Liver (tissue), 9 donors: Measurements from ENCODE around the gene SBF2. TPM values are rescaled to one million over a fixed set of nuclear protein-coding genes. Genes with fewer than 3 reads are reported as not detected.

ENCODE experiments used
- DNase-seq: peaks from one replicate; pipeline ENCODE4 v3.0.0-alpha.2; 2017; ENCODE audit warnings: low spot score
- H3K27ac ChIP-seq, 2 donors: one replicate each; pipeline ENCODE4 v1.7.0; 2013; ENCODE audit warnings: inconsistent platforms in 2 of 2, low read length in 2 of 2, control low read depth in 1 of 2, low read depth in 1 of 2, mild to moderate bottlenecking in 1 of 2
- H3K27me3 ChIP-seq, 4 donors: one replicate each; pipeline versions ENCODE4 v1.6.1 to v1.7.0; 2013; ENCODE audit warnings: low read length in 3 of 4, inconsistent platforms in 1 of 4, mild to moderate bottlenecking in 1 of 4, moderate library complexity in 1 of 4; ENCODE audit not compliant: control insufficient read depth in 4 of 4, insufficient read depth in 4 of 4
- H3K36me3 ChIP-seq, 4 donors: one replicate each; pipeline versions ENCODE4 v1.6.1 to v1.7.0; 2013; ENCODE audit warnings: low read length in 3 of 4, mild to moderate bottlenecking in 3 of 4, low read depth in 1 of 4, moderate library complexity in 1 of 4; ENCODE audit not compliant: control insufficient read depth in 4 of 4, insufficient read depth in 3 of 4
- H3K4me1 ChIP-seq, 4 donors: one replicate each; pipeline versions ENCODE4 v1.6.1 to v1.7.0; 2013; ENCODE audit warnings: low read length in 3 of 4, mild to moderate bottlenecking in 3 of 4, moderate library complexity in 1 of 4; ENCODE audit not compliant: control insufficient read depth in 4 of 4, insufficient read depth in 4 of 4
- H3K4me3 ChIP-seq, 3 donors: one replicate each; pipeline versions ENCODE4 v1.6.1 to v1.7.0; 2013; ENCODE audit warnings: low read length in 3 of 3, control low read depth in 1 of 3, low read depth in 1 of 3, mild to moderate bottlenecking in 1 of 3
- H3K9ac ChIP-seq, 2 donors: one replicate each; pipeline ENCODE4 v1.7.0; 2013; ENCODE audit warnings: low read length in 2 of 2, mild to moderate bottlenecking in 2 of 2, moderate library complexity in 2 of 2, control low read depth in 1 of 2, low read depth in 1 of 2
- H3K9me3 ChIP-seq, 4 donors: one replicate each; pipeline versions ENCODE4 v1.6.1 to v1.7.0; 2013; ENCODE audit warnings: low read length in 3 of 4; ENCODE audit not compliant: control insufficient read depth in 4 of 4
- ATF3 ChIP-seq: IDR thresholded peaks from 2 replicates; pipeline ENCODE4 v1.6.1; 2016; ENCODE audit warnings: antibody characterized with exemption
- EGR1 ChIP-seq, 2 donors: IDR thresholded peaks; 2 replicates each; pipeline ENCODE4 v1.6.1; 2016 to 2018; ENCODE audit warnings: antibody characterized with exemption in 2 of 2, low read depth in 2 of 2
- FOXA1 ChIP-seq: IDR thresholded peaks from 2 replicates; pipeline ENCODE4 v1.6.1; 2016; ENCODE audit warnings: antibody characterized with exemption
- FOXA2 ChIP-seq: IDR thresholded peaks from 2 replicates; pipeline ENCODE4 v1.6.1; 2016; ENCODE audit warnings: antibody characterized with exemption
- GABPA ChIP-seq, 2 donors: IDR thresholded peaks in 1 of 2; conservative IDR thresholded peaks in 1 of 2; 2 replicates each; pipeline ENCODE4 v1.6.1; 2016; ENCODE audit warnings: antibody characterized with exemption in 2 of 2, mild to moderate bottlenecking in 1 of 2, moderate library complexity in 1 of 2
- NR2F2 ChIP-seq: IDR thresholded peaks from 2 replicates; pipeline ENCODE4 v1.6.1; 2016; ENCODE audit warnings: antibody characterized with exemption
- RAD21 ChIP-seq, 2 donors: IDR thresholded peaks; 2 replicates each; pipeline ENCODE4 v1.6.1; 2016; ENCODE audit warnings: antibody characterized with exemption in 2 of 2, mild to moderate bottlenecking in 2 of 2
- WGBS: extraction: QIAGEN DNeasy Blood & Tissue Kit; methylation state at CpG from one replicate; pipeline ENCODE4 v1.1.7; 2013; 5-methylcytosine and 5-hydroxymethylcytosine counted together
- polyA plus RNA-seq, 2 donors: library from polyadenylated mRNA; stranded (reverse) in 1 of 2; unstranded in 1 of 2; fragments of 200-250 nt in 1 of 2; fragments of >200 nt in 1 of 2; fragmentation: Nextera tagmentation in 1 of 2; extraction: Ambion mirVana in 1 of 2; gene quantifications; one replicate each; pipeline versions ENCODE4 v1.2.1 to v1.2.3, GENCODE V29; 2013 to 2015
- total RNA-seq, 2 donors: library from RNA; depleted of rRNA; stranded (reverse); fragments of >200 nt; gene quantifications; one replicate each; pipeline ENCODE4 v1.2.3, GENCODE V29; 2014
- TF ChIP-seq, protein P1 (sequence below): fragments of 150-350 bp; IDR thresholded peaks from 2 replicates; pipeline ENCODE4 v1.5.1; 2017; ENCODE audit warnings: improper control_type of control experiment, low read depth, low read length; ENCODE audit not compliant: missing input control
- TF ChIP-seq, protein P2 (sequence below): IDR thresholded peaks from 2 replicates; pipeline ENCODE4 v1.6.1; 2016; ENCODE audit warnings: antibody characterized with exemption
- TF ChIP-seq, protein P3 (sequence below): IDR thresholded peaks from 2 replicates; pipeline ENCODE4 v1.6.1; 2016; ENCODE audit warnings: antibody characterized with exemption
- donor health status: healthy.
- donor health status: healthy.
- donor health status: healthy.
- donor health status: healthy.
- donor health status: healthy.

The SBF2 gene
- total and polyA plus RNA-seq, 4 donors, result 7.5 to 31.3 (median 14.7) TPM

DNA sequence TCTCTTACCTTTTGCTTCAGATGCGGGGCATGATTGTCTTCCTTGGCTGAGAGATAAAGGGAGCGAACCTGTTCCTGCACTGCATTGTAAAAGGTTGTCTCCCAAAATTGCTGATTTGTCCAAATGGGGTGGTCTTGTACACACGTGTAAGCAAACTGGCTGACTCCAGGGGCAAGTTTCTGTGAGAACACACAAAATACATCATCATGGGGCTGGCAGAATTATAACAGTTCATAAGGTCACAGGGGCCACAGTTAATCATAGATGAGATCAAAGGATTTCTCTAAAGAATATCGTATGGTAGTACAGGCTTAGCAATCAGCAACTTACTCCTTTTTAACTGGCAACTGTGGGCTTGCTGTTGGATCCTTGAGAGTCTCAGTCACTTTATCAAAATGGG lies 435.8 kb downstream of the SBF2 start:
- TF ChIP-seq ATF3, result no peak
- TF ChIP-seq, protein P1, sequence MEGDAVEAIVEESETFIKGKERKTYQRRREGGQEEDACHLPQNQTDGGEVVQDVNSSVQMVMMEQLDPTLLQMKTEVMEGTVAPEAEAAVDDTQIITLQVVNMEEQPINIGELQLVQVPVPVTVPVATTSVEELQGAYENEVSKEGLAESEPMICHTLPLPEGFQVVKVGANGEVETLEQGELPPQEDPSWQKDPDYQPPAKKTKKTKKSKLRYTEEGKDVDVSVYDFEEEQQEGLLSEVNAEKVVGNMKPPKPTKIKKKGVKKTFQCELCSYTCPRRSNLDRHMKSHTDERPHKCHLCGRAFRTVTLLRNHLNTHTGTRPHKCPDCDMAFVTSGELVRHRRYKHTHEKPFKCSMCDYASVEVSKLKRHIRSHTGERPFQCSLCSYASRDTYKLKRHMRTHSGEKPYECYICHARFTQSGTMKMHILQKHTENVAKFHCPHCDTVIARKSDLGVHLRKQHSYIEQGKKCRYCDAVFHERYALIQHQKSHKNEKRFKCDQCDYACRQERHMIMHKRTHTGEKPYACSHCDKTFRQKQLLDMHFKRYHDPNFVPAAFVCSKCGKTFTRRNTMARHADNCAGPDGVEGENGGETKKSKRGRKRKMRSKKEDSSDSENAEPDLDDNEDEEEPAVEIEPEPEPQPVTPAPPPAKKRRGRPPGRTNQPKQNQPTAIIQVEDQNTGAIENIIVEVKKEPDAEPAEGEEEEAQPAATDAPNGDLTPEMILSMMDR, result no peak
- WGBS, result 78% methylated on average over 4 of the region's 4 CpGs
- DNase-seq, result no peak

DNA sequence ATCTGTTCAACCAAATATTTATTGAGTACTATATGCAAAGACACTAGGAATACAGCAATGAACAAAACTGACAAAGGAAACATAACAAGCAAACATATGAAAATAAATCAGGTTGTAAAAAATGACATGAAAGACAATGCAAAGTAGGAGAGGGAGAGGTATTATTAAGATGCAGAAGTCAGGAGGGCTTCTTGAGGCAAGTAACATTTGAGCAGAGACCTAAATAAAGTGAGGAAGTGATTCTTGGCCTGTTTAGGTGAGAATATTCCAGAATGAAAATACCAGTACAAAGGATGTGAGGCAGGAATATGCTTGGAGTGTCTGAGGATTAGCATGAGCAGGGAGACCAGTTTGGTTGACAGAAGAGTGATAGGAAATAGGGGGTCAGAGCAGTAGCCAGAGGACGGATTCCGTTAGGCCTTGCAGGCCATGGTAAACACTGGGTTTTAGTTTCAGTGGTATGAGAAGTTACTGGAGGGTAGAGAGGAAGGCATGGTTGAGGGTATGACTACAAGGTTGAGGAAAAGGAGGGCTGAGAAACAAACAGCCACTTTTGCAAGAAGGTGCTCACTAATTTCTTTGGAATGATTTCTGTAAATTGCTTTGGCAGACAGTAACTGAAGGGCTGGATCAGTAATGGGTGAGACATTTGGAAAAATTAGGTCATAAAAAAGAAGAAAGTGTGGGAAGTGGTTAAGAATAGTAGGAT lies 438.3 kb downstream of the SBF2 start:
- H3K9me3 ChIP-seq, result no peaks in the 10 kb centered on the region
- TF ChIP-seq NR2F2 (no peak), EGR1 (IDR thresholded peaks at IDR 0.05; ENCODE audit: low read depth in 2 of 2) (no peak), RAD21 (IDR thresholded peaks at IDR 0.05) (no peak), GABPA (IDR thresholded peaks at IDR 0.05 in 1 of 2, conservative IDR thresholded peaks at IDR 0.05 in 1 of 2) (no peak)

More for the DNA sequence above, 435.8 kb downstream of the SBF2 start:
- Histone ChIP-seq H3K9me3 (no peaks in the 10 kb centered on the region), H3K9ac (no peak overlapping the region), H3K4me3 (no peak overlapping the region), H3K36me3 (peaks cover 2 to 16% (median 5%) of the 10 kb centered on the region in 4 donors), H3K4me1 (peaks cover 2 to 5% (median 4%) of the 10 kb centered on the region in 4 donors), H3K27ac (no peak overlapping the region), H3K27me3 (no peaks in the 10 kb centered on the region)

GRCh38 chr11:9853929-9854552 lies 440.0 kb downstream of the SBF2 start:
- TF ChIP-seq, protein P2, sequence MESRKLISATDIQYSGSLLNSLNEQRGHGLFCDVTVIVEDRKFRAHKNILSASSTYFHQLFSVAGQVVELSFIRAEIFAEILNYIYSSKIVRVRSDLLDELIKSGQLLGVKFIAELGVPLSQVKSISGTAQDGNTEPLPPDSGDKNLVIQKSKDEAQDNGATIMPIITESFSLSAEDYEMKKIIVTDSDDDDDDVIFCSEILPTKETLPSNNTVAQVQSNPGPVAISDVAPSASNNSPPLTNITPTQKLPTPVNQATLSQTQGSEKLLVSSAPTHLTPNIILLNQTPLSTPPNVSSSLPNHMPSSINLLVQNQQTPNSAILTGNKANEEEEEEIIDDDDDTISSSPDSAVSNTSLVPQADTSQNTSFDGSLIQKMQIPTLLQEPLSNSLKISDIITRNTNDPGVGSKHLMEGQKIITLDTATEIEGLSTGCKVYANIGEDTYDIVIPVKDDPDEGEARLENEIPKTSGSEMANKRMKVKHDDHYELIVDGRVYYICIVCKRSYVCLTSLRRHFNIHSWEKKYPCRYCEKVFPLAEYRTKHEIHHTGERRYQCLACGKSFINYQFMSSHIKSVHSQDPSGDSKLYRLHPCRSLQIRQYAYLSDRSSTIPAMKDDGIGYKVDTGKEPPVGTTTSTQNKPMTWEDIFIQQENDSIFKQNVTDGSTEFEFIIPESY, result no peak
- peak in 1 of 2 donors; percentile 4 for TF ChIP-seq RAD21 (IDR thresholded peaks at IDR 0.05)
- no peak for TF ChIP-seq FOXA1
- TF ChIP-seq, protein P3, sequence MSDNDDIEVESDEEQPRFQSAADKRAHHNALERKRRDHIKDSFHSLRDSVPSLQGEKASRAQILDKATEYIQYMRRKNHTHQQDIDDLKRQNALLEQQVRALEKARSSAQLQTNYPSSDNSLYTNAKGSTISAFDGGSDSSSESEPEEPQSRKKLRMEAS, result no peak
- no peak for TF ChIP-seq FOXA2
- Histone ChIP-seq H3K9me3 (no peaks in the 10 kb centered on the region), H3K27ac (no peak overlapping the region), H3K9ac (no peak overlapping the region), H3K36me3 (peaks cover 2 to 20% (median 9%) of the 10 kb centered on the region in 4 donors), H3K4me1 (peaks cover 2 to 5% (median 4%) of the 10 kb centered on the region in 4 donors), H3K27me3 (no peaks in the 10 kb centered on the region), H3K4me3 (no peak overlapping the region)
- DNase-seq, result no peak
- 71% methylated on average over 1 of the region's 1 CpG for WGBS

More for the DNA sequence above, 438.3 kb downstream of the SBF2 start:
- H3K9ac ChIP-seq, result no peak overlapping the region
- H3K4me1 ChIP-seq, result peaks cover 2 to 5% (median 4%) of the 10 kb centered on the region in 4 donors
- WGBS, result 93% methylated on average over 2 of the region's 2 CpGs
- no peak overlapping the region for H3K4me3 ChIP-seq
- no peak for DNase-seq
- H3K36me3 ChIP-seq, result peaks cover 2 to 16% (median 6%) of the 10 kb centered on the region in 4 donors
- H3K27ac ChIP-seq, result no peak overlapping the region
- H3K27me3 ChIP-seq, result no peaks in the 10 kb centered on the region
